ENCODE measurements around the gene PRKCZ.

- TF ChIP-seq, protein P1, sequence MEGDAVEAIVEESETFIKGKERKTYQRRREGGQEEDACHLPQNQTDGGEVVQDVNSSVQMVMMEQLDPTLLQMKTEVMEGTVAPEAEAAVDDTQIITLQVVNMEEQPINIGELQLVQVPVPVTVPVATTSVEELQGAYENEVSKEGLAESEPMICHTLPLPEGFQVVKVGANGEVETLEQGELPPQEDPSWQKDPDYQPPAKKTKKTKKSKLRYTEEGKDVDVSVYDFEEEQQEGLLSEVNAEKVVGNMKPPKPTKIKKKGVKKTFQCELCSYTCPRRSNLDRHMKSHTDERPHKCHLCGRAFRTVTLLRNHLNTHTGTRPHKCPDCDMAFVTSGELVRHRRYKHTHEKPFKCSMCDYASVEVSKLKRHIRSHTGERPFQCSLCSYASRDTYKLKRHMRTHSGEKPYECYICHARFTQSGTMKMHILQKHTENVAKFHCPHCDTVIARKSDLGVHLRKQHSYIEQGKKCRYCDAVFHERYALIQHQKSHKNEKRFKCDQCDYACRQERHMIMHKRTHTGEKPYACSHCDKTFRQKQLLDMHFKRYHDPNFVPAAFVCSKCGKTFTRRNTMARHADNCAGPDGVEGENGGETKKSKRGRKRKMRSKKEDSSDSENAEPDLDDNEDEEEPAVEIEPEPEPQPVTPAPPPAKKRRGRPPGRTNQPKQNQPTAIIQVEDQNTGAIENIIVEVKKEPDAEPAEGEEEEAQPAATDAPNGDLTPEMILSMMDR (conservative IDR thresholded peaks at IDR 0.05 in 1 of 2, IDR thresholded peaks at IDR 0.05 in 1 of 2; ENCODE audit: low read depth in 1 of 2, low read length in 2 of 2), result no peak
- no peak for TF ChIP-seq EZH2 (IDR thresholded peaks at IDR 0.05; ENCODE audit: low read length, missing control alignments)
Measured at GRCh38 chr1:2078170-2078569, 28.0 kb downstream of the PRKCZ start.
